DMS79 treated with DMSO at 0.1 percent for 48 hours (cell line): Measurements from ENCODE around the gene DLG1.

ENCODE experiments used
- DNase-seq: peaks from one replicate; lab custom pipeline; 2025; lab: John Stamatoyannopoulos, UW

The DLG1 gene

DNA sequence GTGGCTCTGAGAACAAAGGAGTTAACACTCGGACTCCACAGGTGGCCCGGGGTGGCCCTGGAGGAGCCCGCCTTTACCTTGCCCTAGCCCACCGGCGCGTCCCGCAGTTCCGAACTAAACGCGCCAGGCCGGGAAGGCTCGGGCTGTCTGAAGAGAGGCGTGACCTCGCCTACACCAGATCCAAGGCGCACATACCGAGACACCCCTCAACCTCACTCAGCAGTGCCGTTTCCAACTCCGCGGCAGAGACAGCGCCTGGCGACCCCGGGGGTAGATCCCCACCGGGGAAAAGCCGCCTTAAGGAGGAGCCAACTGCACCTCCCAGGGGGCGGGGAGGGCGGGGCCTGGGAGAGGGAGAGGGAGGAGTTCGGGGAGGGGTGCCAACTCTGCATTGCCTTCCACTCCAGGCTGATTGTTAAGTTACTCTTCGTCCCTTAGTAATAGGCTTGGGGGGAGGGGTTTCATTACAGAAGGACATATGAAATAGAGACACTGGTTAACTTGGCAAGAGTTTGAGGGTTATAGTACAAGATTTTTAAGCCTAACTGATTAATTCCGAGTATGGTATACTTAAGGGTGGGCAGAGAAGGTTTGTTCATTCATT lies at the start of gene DLG1:
DLG1 (minus strand) TSS at position 272 of the 604 bp plus-strand sequence. CDS start 1,408 bp downstream, outside the sequence.
- peak; percentile 97 for DNase-seq

DNA sequence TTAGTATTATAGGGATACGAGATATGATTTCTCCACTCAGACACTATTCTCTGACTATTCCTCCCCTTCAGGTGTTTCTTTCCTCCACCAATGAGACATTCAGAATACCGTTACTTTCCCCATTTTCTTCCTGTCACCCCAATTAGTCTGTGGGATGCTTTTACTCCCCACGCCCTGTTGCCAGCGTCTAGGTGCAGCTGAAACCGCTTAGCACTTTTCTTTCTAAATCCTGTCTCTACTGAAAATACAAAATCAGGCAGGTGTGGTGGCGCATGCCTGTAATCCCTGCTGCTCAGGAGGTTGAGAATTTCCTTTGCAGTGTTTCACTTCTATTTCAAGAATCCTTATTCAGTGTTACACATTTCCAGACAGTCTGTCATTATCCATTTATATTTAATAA lies 49.6 kb upstream of the DLG1 start:
- no peak for DNase-seq

DNA sequence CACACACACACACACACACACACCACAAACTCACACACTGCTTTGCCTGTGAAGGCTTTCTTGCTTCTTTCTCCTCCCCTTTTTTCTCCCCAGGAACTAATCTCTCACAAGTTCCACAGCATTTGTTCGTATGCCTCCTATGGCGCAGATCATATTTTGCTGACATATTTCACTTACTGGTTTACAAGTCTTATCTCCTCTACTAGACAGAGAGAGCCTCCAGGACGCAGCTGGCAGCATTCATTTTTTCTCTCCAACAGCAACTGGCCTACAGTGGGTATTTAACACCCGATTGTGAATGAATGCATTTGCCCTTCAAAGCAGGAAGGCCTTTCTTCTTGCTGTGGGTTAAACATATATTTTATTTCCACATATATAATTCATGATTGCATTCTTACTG lies 47.0 kb upstream of the DLG1 start:
- no peak for DNase-seq

DNA sequence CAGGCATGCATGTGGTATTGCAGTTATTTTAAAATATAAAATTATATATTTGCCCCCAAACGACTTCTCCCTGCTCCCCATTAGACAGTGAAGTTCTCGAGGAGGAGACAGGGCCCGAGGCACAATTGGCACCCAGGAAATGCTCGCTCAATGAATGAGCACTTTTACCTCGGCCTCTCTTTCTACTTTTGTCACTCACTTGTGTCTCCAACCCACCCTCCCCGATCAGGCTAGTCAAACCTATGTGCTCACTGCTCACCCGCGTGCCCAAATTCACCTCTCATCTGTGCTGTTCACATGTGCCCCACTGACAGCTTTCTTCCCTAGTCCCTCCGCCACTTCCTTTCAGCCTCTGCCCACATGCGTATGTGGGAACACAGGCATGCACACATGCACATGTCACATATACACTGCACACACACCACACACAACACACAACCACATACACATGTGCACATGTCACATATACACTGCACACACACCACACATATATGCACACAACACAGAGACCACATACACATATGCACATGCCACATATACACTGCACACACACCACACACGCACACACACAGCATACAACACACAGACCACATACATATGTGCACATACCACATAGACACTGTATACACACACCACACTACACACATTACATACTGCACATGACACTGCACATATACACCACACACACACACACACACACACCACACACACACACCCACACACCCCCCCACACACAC lies 46.3 kb upstream of the DLG1 start:
- DNase-seq = no peak

DNA sequence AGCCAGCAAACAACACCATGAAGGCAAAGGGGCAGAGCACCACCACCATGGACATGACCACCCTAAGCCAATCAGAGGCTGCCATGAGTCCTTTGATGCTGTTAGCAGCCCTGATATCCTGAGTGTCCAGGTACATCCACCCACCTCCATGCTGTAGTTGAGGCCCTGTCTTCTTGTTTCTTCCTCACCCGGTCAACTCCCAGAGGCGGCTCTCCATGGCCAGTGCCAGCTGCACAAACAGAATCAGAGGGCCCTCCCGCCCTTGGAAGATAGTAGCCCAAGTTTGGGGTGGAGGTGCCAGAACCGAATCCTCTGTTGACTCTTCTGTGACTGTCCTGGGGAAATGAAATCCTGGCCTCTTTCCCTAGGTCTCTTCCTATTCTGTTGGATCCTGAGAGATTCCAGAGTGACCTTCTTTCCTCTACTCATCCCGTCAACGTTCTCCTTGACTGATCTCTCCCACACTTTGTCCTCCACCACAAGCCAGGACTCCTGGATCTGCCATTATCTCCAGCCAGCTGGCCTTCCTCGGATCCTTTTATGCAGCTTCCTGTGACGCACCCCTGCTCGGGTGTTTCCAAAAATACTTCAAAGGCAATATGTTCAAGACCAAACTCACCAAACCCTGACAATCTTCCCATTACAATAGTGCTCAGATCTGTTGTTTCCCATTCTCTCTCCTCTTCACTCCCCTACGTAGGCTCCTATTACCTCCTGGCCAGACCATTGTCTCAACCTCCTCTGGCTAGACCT lies 45.4 kb upstream of the DLG1 start:
- DNase-seq = no peak

DNA sequence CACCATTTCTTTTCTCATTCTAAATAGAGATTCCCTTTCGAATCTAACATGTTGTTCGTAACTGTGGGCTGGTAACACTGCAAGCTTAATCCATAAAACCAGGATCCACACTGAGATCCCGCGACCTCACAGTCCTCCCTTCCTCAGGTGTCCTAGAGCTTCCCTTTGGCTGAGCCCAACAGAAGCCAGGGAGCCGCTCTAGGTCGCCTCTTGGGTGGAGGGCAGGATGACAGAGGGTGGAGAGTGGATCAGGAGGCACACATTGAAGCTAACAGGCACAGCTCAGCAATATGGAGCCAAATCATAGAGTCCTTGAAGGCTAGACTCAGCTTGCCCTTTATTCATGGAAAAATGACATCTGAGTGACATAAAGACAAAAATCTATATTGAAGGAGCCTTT lies 44.7 kb upstream of the DLG1 start:
- DNase-seq = no peak

DNA sequence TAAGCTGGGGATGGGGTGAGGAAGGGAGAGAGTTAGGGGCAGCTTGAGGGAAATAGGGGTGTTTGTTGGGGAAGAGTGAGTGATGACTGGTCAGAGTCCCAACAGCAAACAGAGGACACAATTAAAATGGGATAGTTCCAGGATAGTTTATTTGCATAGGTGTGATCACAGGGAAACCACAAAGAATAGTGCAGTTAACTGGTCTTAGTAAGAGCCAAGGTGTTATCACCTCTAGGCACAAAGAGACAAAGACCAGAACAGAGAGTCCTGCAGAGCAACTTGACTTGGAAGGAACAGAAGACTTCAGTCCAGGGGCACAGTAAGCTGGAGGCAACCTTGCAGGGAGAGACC lies 42.1 kb upstream of the DLG1 start:
- no peak for DNase-seq

DNA sequence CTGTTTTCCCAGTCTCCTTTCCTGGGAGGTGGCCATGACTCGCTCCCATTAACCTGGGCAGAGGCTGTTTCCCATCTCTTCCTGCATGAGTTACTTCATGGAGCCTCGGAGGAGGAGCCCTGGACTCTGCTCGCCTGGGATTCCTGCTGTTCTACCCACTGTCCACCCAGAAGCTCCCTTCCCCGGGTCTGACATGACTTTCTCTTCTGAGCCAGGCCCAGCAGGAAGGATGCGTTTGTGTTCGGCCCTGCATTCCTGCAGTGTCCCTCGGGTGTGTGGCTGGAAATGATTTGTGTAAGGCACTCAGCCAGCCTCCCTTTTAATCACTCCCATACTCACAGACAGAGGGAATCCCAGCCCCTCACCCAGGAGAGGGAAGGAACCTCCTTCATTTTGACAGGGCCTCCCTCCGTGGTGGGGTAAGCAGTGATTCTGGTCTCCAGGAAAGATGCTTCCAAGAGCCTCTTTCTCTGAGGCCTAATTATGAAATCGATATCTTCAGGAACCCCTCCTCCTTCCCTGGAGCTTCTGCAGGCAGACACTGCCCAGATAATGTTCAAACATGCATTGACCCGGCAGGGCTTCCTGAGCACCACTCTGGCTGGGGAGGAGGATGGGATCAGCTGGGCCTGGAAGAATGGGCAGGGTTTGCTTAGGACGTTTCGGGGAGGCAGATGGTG lies 41.6 kb upstream of the DLG1 start:
- DNase-seq = no peak

DNA sequence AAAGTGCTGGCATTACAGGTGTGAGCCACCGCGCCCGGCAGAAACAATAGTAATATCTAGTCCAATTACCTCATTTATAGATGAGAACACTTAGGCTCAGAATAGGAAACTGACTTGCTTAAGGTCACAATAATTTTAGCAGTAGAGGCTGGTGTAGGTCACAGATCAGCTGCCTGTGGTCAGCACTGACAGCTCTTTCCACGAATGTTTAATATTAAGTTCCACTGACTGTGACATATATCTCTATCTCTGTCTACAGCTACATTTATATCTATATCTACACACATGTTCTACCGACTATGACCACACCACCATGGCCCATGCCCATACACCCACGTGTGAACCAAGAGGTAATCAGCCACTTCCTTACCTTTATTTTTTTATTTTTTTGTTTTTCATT lies 40.2 kb upstream of the DLG1 start:
- no peak for DNase-seq

DNA sequence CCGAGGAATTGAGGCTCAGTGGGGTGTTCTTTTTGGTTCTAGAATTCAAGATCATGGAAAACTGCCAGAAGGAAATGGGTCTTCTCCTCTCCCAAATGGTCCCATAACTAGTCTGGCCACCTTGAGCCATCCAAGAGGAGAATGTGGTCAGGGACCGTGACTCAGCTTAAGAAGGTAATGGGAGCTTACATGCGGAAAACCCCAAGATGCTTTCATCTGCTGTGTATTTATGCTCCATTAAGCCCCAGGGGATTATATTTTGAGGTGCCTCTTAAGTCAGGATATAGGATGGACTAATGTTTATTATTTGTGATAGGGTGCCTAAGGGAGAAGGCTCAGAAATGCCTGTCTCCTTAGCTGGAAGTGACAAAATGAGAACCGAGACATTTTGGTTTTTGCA lies 39.2 kb upstream of the DLG1 start:
- peak; percentile 63 for DNase-seq

DNA sequence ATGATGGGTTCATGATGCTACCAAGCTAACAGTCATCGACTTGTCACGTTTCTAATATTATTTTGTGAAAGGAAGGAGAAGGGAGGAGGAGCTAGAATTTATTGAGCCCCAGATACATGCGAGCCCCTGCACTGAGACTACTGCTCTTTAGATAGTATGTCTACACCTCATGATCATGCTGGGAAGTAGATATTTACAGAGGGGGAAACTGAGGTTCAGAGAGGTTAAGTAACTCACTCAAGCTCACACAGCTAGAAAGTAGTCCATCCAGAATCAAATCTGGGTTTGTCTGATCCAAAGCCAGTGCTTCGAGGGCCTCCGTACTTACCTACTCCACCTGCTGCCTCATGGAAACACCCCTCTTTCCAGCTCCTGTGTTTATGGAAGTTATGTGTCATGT lies 38.8 kb upstream of the DLG1 start:
- no peak for DNase-seq

DNA sequence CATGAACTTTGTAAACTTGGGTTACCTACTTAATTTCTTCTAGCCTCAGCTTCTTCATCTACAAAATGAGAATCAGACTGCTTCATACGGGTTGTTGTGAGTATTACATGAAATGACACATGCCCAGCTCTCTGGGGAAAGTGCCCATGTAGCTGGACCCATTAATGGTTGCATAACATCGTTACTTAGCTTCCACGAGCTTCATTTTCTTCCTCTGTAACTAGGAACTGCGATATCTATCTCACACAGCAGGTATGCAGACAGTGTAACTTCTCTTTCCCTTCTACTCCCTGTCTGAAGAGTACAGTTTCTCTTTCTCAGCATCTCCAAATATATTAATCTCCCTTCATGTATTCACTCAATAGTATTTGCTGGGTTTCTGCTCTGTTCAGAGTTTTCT lies 37.9 kb upstream of the DLG1 start:
- DNase-seq = no peak

DNA sequence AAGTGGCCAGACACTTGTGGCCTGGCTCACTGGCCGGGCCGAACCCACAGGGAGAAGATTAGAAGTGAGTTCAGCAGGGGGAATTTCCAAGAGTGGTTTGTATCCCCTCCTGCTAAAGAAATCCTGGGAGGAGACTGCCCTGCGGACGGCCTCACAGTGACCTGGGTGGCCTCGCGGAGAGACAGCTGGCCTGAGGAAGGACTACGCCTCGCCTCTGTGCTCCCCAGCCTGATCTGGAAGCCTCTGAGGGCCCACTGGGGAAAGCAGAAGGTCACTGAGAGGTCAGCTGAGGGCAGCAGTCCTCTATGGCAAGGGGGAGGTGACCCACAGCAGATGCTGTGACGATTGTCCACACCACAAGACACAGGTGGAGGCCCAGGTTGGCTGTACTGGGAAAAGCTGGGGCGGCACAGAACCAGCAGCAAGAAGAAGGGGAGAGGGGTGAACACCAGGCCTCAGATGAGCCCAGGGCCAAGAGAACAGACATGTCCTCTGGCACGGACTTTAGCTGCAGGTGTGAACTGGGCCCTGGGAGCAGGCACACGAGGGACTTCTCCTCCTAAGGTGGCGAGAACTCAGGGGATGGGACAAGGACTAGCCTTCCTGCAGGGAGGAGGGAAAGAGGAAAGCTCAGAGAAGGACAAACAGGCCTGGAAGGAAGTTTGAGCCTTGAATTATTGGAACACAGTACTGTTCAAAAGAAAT lies 37.2 kb upstream of the DLG1 start:
- DNase-seq = no peak

DNA sequence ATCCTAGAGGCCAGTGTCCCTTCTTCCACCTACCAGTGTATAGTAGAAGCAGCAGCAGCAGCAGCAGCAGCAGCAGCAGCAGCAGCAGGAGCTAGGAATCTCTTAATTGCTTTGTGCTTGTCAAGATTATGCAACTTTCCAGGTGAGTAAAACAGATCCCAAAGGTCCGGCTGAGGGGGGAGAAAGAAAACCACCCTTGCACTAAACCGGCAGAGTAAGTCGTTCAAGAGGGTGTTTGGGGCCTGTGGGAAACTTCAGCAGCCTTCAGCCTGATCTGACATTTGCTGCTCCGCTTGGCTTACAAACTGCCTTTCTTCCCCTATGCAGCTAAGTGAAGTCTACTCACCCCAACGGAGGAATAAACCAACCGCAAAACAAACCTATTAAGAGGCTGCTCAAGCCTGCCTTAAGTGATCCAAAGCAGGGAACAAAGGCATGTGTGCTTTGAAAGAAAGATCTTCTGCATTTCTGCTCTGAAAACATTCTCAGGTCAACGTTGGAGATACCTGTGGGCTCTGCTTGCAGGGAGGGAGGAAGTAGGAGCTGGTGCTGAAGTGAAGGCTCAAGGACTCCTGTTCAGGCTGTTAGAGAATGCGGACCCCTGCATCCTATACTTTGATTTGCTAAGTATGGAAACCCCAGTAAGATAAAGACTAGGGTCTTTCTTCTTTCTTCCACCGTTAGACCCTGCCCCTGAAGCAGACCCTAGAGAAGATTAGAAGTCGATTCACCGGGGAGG lies 35.7 kb upstream of the DLG1 start:
- DNase-seq = peak; percentile 99

DNA sequence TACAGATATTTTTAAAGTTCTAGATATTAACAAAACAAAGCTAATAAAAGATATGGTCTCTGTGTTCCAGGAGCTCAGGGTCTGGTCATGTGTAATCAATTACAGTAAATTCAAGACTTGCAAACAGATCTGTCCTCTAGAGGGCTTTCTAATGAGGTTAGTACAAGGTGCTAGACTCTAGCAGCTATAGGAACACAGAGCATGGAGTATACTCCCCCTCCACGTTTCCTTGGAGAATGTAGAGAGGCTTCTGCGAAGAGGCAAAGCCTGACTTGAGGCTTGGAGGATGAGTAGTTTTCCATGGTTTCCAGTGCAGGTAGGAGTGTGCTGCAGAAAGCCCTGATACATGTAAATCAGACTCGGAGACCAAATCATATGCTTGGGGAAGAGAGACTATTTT lies 32.7 kb upstream of the DLG1 start:
- DNase-seq = peak; percentile 47

DNA sequence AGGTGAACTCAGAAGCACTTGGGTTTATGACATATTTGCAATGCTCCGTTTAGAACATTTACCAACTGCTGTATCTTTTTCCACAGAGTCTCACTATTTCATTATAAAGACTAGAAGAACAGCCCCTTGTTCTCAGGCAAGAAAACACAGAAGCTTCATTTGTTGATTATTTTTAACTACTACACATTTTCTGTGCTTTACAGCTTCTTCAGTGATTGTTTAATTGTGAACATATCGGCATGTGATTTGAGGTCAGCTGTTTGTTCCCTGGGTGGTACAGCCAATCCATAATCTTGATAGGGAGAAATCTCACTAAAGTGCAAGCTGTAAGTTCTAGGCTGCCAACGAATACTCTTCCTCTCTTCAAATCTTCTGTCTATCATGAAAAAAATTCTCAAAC lies 31.0 kb upstream of the DLG1 start:
- DNase-seq = peak; percentile 83

DNA sequence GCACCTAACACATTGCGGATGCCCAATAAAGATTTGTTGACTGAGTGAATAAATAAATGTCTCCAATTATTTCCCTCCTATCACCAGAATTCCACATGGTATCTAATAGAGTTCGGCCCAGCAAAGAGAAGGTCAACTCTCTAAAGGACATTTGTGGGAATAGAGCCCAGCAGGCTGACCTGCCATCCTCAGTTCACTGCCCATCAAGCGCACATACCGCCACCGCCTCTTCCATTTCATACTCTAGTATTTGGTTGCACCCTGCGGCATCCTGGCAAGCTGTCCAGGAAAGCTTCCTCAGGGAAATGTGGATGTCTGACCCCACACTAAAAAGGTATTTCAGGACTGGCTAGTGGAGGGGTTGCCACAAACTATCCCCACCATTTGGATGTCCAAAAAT lies 29.8 kb upstream of the DLG1 start:
- DNase-seq = no peak

DNA sequence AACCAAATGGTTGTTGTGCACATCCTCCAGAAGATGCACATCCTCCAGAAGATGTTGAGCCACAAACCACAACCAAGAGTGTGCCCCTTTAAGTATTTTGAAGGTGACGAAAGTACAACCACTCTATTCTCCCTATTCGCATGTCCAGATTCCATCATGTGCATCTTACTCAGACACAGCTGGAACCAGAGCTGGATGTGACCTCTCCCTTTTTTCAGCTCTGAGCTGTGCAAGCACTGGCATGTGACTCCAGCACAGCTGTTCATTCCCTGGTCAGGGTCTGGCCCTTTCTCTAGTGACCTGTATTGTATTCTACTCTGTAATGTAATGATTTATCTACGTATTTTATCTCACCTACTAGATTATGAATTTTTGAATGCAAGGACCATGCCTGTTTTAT lies 29.3 kb upstream of the DLG1 start:
- DNase-seq = no peak

DNA sequence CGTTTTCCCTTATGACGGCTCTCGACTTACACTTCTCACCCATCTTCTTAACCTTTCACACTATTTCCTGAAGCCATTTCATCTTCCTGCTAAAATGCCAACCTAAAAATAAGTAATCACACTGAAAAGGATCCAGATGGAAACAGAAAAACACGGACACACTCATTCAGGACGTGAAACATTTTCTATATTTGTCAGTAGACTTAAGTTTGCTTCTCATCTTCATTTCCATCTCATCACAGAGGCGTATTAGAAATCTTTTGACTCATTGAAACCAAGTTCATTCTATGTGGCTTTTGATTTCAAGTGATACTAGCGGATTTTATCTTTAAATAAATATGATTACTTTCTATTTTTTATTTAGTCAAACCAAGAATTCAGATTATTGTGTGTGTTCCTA lies 27.4 kb upstream of the DLG1 start:
- no peak for DNase-seq

DNA sequence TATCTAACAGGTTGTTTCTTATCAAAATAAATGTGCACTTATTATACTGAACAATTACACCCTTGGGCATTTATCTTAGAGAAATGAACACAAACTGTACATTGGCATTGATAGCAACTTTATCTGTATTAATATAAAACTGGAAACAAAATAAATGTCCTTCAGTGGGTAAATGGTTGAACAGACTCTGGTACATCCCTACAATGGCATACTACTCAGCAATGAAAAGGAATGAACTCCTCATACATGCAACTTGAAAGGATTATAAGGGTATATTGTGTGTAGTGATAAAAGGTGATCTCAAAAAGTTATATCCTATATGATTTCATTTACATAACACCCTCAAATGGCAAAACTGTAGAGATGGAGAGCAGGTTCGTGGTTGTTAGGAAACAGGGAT lies 23.7 kb upstream of the DLG1 start:
- no peak for DNase-seq

DNA sequence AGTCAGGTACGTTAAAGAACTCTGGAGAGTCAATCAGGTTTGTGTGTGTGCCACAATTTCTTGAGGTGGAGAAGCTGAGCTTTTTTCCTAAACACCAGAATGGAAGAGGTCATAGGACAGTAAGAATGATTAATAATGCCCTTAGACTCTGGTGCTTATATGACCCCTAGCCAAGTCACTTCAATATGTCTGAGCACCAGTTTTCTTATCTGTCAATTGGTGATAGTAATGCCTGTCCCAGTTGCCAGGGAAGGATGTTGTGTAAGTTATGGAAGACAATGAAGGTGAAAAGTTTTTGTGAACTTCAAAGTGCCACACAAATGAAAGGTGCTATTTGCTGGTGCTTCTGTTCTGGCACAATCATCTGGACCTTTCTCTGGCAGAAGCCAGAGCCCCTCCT lies 22.2 kb upstream of the DLG1 start:
- no peak for DNase-seq
